Measurements from ENCODE around the gene ZNF587B. TPM values are rescaled to one million over a fixed set of nuclear protein-coding genes. Genes with fewer than 3 reads are reported as not detected.
A peak's percentile ranks its signal among the peaks of the same experiment; 100 is the strongest.
"Not testable (repeated sequence)": the region's sequence is repeated elsewhere in the genome, so short reads cannot be mapped to it uniquely, and the experiment has no call there.

The ZNF587B gene
- total RNA-seq (2014; rRNA removed), result 6.8 and 7.0 TPM in 2 replicates
- polyA plus RNA-seq (2012), result 2.2 TPM

- DNase-seq (ENCODE audit: low read depth), result peak; percentile 29
Observed at GRCh38 chr19:57830071-57830602, at the start of gene ZNF587B. Gene ZNF587B, plus strand, starts transcription at chr19:57830299. Its CDS starts 230 bp downstream, at chr19:57830529.

GRCh38 chr19:57786286-57786685, 43.8 kb upstream of the ZNF587B start:
- DNase-seq (ENCODE audit: low read depth), result no peak

GRCh38 chr19:57786906-57787305, 43.2 kb upstream of the ZNF587B start:
- no peak for DNase-seq (ENCODE audit: low read depth)

GRCh38 chr19:57788114-57788692, 41.9 kb upstream of the ZNF587B start:
- DNase-seq (ENCODE audit: low read depth), result no peak

- DNase-seq (ENCODE audit: low read depth), result no peak
Observed at GRCh38 chr19:57789288-57789687, 40.8 kb upstream of the ZNF587B start.

- DNase-seq (ENCODE audit: low read depth), result not testable (repeated sequence)
Observed at GRCh38 chr19:57796580-57796979, 33.5 kb upstream of the ZNF587B start.

- no peak for DNase-seq (ENCODE audit: low read depth)
Observed at GRCh38 chr19:57800696-57801095, 29.4 kb upstream of the ZNF587B start.

- DNase-seq (ENCODE audit: low read depth), result no peak
Observed at GRCh38 chr19:57802269-57802668, 27.8 kb upstream of the ZNF587B start.

- DNase-seq (ENCODE audit: low read depth), result no peak
Observed at GRCh38 chr19:57803265-57803593, 26.9 kb upstream of the ZNF587B start.

- DNase-seq (ENCODE audit: low read depth), result peak; percentile 88
Observed at GRCh38 chr19:57803594-57804325, 26.3 kb upstream of the ZNF587B start.

GRCh38 chr19:57807541-57807940, 22.6 kb upstream of the ZNF587B start:
- DNase-seq (ENCODE audit: low read depth), result no peak

- DNase-seq (ENCODE audit: low read depth), result not testable (repeated sequence)
Observed at GRCh38 chr19:57810410-57811295, 19.4 kb upstream of the ZNF587B start.

GRCh38 chr19:57812226-57812625, 17.9 kb upstream of the ZNF587B start:
- DNase-seq (ENCODE audit: low read depth), result no peak

GRCh38 chr19:57812975-57813820, 16.9 kb upstream of the ZNF587B start:
- not testable (repeated sequence) for DNase-seq (ENCODE audit: low read depth)

GRCh38 chr19:57813919-57814504, 16.1 kb upstream of the ZNF587B start:
- DNase-seq (ENCODE audit: low read depth), result no peak

GRCh38 chr19:57814505-57815246, 15.4 kb upstream of the ZNF587B start, which contains the start of gene ZNF552:
Gene ZNF552, minus strand, starts transcription at chr19:57814913. Its CDS starts 170 bp downstream, at chr19:57814743.
- DNase-seq (ENCODE audit: low read depth), result peak; percentile 88

- no peak for DNase-seq (ENCODE audit: low read depth)
Observed at GRCh38 chr19:57815247-57816075, 14.6 kb upstream of the ZNF587B start.

- DNase-seq (ENCODE audit: low read depth), result no peak
Observed at GRCh38 chr19:57816652-57817051, 13.4 kb upstream of the ZNF587B start.

GRCh38 chr19:57817976-57818375, 12.1 kb upstream of the ZNF587B start:
- no peak for DNase-seq (ENCODE audit: low read depth)

All from LHCN-M2 (cell line).